Measurements from ENCODE around the gene SELENON.

DNA sequence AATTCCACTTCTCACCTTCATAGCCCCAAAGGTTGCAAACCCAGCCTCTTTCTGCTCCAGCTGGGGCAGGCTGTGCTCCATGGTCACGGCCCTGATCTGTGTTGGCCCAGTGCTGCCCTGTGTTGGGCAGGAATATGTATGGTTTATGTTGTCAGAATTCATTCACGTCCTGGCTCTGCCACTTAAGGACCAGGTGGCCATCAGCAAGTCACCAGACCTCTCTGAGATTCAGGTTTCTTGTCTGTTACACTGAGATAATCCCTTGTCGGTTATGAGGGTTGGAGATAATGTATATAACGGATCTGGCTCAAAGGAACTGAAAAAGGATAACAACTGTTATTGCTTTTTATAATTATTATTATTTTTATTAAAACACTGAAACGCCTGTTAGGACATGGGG is 39.1 kb upstream of the SELENON start:
- no peak for TF ChIP-seq ZNF501 (CRISPR knock-in tag; IDR thresholded peaks at IDR 0.05)
- TF ChIP-seq NCOA1 (CRISPR knock-in tag; IDR thresholded peaks at IDR 0.05): no peak
- TF ChIP-seq ZNF468 (CRISPR knock-in tag; IDR thresholded peaks at IDR 0.05): no peak
- no peak for TF ChIP-seq JUNB (CRISPR knock-in tag; IDR thresholded peaks at IDR 0.05; ENCODE audit: borderline replicate concordance)
- no peak for TF ChIP-seq SALL2 (CRISPR knock-in tag; IDR thresholded peaks at IDR 0.05)
- no peak for TF ChIP-seq NONO (IDR thresholded peaks at IDR 0.05)
- no peak for TF ChIP-seq NONO (CRISPR knock-in tag; conservative IDR thresholded peaks at IDR 0.05)
